ENCODE data around the gene FAM24A. TPM values are rescaled to one million over a fixed set of nuclear protein-coding genes. Genes with fewer than 3 reads are reported as not detected.

Gene FAM24A
- polyA plus RNA-seq, 1 donor (not counting 4 experiments of a cell fraction or from before 2014, with no cell fraction given), result not detected

DNA sequence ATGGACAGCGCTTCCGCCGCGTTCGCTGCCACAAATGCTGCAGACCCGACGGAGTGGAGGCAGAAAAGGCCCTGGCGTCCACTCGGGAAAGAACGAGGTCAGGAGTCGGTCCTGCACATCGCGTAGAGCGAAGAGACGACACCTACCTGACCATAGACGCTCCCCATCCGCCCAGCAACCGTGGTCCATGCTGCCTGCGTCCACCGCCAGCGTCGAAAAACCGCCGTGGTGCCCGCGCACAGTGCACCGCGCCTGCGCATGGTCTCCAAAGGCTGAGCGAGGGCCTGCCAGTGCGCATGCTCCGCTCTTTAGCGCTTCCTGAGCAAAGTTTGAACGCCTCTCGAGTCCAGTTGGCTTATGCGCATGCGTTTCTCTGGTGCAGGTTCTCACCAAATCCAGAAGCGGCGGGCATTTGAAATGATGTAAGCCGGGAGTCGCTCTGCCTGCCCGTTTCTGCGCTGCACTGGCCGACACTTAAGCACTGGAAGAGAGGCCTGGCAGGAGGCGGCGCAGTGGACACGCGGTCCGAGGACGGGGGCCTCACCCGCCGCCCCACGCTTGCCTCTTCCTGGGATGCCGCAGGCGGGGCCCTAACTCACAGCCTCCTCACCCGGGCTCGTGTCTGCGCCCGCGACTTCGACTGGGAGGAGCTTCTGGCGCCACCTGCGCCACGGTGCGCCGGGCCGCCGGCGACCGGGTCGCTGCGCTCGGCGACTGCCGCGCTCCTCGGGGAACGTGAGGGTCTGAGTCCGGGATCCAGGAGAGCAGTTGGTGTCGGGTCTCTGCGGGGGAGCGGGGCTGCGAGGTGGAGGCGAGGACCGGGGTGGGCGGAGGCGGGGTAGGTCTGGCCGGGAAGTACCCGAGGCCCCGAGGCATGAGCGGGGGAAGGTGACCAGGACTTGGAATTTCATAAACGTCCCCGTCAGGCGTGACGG, 30.8 kb upstream of the FAM24A start, which contains the start of gene FAM24B:
Gene FAM24B (minus strand): TSS at position 243 of the 935 bp plus-strand sequence. CDS start 29,066 bp downstream, outside the sequence.
- Histone ChIP-seq H3K9ac (ENCODE audit: control insufficient read depth, extremely low read depth, insufficient read depth, low read length) (peak within 1 kb of the TSS; percentile 80), H3K27ac (ENCODE audit: control insufficient read depth, insufficient read depth, low read length) (peak within 1 kb of the TSS; percentile 68), H3K27me3 (ENCODE audit: control insufficient read depth, extremely low read depth, insufficient read depth, low read length) (no peaks in the 10 kb centered on the region), H3K36me3 (ENCODE audit: control insufficient read depth in 2 of 2, extremely low read depth in 1 of 2, insufficient read depth in 2 of 2, low read length in 2 of 2) (no peaks in the 10 kb centered on the region), H3K9me3 (ENCODE audit: control insufficient read depth, low read depth, low read length) (no peaks in the 10 kb centered on the region), H3K4me2 (ENCODE audit: control insufficient read depth, extremely low read depth, insufficient read depth, low read depth, low read length) (peak within 1 kb of the TSS; percentile 93), H2AFZ (ENCODE audit: control insufficient read depth, low read length) (peak within 1 kb of the TSS; percentile 100), H4K20me1 (ENCODE audit: control insufficient read depth, extremely low read depth, insufficient read depth, low read length) (no peaks in the 10 kb centered on the region), H3K9me1 (ENCODE audit: control insufficient read depth, extremely low read depth, insufficient read depth, low read length) (no peaks in the 10 kb centered on the region), H3K4me1 (ENCODE audit: control insufficient read depth, extremely low read depth, insufficient read depth, low read length) (peaks cover 40% of the 10 kb centered on the region), H3K4me3 (ENCODE audit: control insufficient read depth in 2 of 3, extremely low read depth in 1 of 3, insufficient read depth in 2 of 3, low read depth in 1 of 3, low read length in 3 of 3) (peak within 1 kb of the TSS; percentile 66 to 91 (median 78)), H3K79me2 (ENCODE audit: control insufficient read depth, insufficient read depth, low read length) (peaks cover 41% of the 10 kb centered on the region)
- FAIRE-seq, result peak; percentile 77
- peak; percentile 80 for DNase-seq (ENCODE audit: low read depth, low spot score)
- no peak for TF ChIP-seq EZH2 (IDR thresholded peaks at IDR 0.05; ENCODE audit: low read length)
- TF ChIP-seq, protein P1, sequence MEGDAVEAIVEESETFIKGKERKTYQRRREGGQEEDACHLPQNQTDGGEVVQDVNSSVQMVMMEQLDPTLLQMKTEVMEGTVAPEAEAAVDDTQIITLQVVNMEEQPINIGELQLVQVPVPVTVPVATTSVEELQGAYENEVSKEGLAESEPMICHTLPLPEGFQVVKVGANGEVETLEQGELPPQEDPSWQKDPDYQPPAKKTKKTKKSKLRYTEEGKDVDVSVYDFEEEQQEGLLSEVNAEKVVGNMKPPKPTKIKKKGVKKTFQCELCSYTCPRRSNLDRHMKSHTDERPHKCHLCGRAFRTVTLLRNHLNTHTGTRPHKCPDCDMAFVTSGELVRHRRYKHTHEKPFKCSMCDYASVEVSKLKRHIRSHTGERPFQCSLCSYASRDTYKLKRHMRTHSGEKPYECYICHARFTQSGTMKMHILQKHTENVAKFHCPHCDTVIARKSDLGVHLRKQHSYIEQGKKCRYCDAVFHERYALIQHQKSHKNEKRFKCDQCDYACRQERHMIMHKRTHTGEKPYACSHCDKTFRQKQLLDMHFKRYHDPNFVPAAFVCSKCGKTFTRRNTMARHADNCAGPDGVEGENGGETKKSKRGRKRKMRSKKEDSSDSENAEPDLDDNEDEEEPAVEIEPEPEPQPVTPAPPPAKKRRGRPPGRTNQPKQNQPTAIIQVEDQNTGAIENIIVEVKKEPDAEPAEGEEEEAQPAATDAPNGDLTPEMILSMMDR (optimal IDR thresholded peaks at IDR 0.05 in 1 of 3, IDR thresholded peaks at IDR 0.05 in 1 of 3, conservative IDR thresholded peaks at IDR 0.05 in 1 of 3; ENCODE audit: extremely low read depth in 1 of 3, insufficient read depth in 2 of 3, low read length in 3 of 3), result no peak
- dilution Hi-C loops (cut with MboI; ENCODE audit: extremely low pct_ligation_motif_present, low sequenced_read_pairs), result no loop called here

DNA sequence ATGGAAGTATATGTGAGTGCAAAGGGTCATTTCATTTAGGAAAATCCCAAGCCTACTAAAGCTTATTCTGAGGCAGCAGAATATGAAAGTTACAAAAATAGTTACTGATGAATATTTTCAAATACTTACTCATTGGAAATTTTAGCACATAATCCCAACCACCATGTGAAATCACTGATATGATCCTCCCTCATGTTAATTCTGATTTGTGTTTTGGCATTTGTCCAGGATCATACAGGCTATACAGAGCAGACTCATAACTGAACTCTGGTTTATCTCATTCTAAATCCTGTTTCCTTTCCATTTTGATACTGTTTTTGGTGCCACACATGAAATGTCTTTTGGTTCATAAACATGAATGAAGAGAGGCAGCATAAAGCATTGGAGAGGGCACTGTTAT, 27.6 kb upstream of the FAM24A start:
- H3K9me1 ChIP-seq (ENCODE audit: control insufficient read depth, extremely low read depth, insufficient read depth, low read length), result no peaks in the 10 kb centered on the region
- no peak overlapping the region for H3K27ac ChIP-seq (ENCODE audit: control insufficient read depth, insufficient read depth, low read length)
- no peak overlapping the region for H3K9ac ChIP-seq (ENCODE audit: control insufficient read depth, extremely low read depth, insufficient read depth, low read length)
- no peaks in the 10 kb centered on the region for H4K20me1 ChIP-seq (ENCODE audit: control insufficient read depth, extremely low read depth, insufficient read depth, low read length)
- TF ChIP-seq EZH2 (IDR thresholded peaks at IDR 0.05; ENCODE audit: low read length), result no peak
- TF ChIP-seq, protein P1 (optimal IDR thresholded peaks at IDR 0.05 in 1 of 3, IDR thresholded peaks at IDR 0.05 in 1 of 3, conservative IDR thresholded peaks at IDR 0.05 in 1 of 3; ENCODE audit: extremely low read depth in 1 of 3, insufficient read depth in 2 of 3, low read length in 3 of 3), result no peak
- no peak overlapping the region for H3K4me3 ChIP-seq (ENCODE audit: control insufficient read depth in 2 of 3, extremely low read depth in 1 of 3, insufficient read depth in 2 of 3, low read depth in 1 of 3, low read length in 3 of 3)
- H2AFZ ChIP-seq (ENCODE audit: control insufficient read depth, low read length), result no peak overlapping the region
- H3K27me3 ChIP-seq (ENCODE audit: control insufficient read depth, extremely low read depth, insufficient read depth, low read length), result no peaks in the 10 kb centered on the region
- H3K36me3 ChIP-seq (ENCODE audit: control insufficient read depth in 2 of 2, extremely low read depth in 1 of 2, insufficient read depth in 2 of 2, low read length in 2 of 2), result no peaks in the 10 kb centered on the region
- H3K79me2 ChIP-seq (ENCODE audit: control insufficient read depth, insufficient read depth, low read length), result peaks cover 14% of the 10 kb centered on the region
- peaks cover 22% of the 10 kb centered on the region for H3K4me1 ChIP-seq (ENCODE audit: control insufficient read depth, extremely low read depth, insufficient read depth, low read length)
- DNase-seq (ENCODE audit: low read depth, low spot score) (no peak), FAIRE-seq (no peak)
- dilution Hi-C loops (cut with MboI; ENCODE audit: extremely low pct_ligation_motif_present, low sequenced_read_pairs), result no loop called here
- H3K9me3 ChIP-seq (ENCODE audit: control insufficient read depth, low read depth, low read length), result no peaks in the 10 kb centered on the region
- no peak overlapping the region for H3K4me2 ChIP-seq (ENCODE audit: control insufficient read depth, extremely low read depth, insufficient read depth, low read depth, low read length)
